ENCODE data around the gene RAB31.

DNA sequence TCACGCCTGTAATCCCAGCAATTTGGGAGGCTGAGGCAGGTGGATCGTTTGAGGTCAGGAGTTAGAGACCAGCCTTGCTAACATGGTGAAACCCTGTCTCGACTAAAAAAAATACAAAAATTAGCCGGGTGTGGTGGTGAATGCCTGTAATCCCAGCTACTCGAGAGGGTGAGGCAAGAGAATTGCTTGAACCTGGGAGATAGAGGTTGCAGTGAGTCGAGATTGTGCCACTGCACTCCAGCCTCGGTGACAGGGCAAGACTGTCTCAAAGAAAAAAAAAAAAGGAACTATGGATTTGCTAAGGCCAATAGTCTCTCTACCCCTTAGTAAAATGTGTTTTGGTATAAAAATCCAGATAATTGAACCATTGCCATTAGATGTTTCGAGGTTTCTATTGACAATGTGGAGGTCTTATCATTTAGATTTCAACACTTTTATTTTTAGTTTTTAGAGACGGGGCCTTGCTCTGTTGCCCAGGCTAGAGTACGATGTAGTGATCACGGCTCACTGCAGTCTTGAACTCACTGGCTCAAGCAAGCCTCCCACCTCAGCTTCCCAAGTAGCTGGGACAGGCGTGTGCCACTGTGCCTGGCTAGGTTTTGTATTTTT is 176.5 kb downstream of the RAB31 start:
- TF ChIP-seq, protein P1, sequence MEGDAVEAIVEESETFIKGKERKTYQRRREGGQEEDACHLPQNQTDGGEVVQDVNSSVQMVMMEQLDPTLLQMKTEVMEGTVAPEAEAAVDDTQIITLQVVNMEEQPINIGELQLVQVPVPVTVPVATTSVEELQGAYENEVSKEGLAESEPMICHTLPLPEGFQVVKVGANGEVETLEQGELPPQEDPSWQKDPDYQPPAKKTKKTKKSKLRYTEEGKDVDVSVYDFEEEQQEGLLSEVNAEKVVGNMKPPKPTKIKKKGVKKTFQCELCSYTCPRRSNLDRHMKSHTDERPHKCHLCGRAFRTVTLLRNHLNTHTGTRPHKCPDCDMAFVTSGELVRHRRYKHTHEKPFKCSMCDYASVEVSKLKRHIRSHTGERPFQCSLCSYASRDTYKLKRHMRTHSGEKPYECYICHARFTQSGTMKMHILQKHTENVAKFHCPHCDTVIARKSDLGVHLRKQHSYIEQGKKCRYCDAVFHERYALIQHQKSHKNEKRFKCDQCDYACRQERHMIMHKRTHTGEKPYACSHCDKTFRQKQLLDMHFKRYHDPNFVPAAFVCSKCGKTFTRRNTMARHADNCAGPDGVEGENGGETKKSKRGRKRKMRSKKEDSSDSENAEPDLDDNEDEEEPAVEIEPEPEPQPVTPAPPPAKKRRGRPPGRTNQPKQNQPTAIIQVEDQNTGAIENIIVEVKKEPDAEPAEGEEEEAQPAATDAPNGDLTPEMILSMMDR (IDR thresholded peaks at IDR 0.05; ENCODE audit: low read depth, low read length), result no peak
- TF ChIP-seq POLR2A (IDR thresholded peaks at IDR 0.05; ENCODE audit: extremely low read depth, insufficient read length), result no peak
- TF ChIP-seq, protein P2, sequence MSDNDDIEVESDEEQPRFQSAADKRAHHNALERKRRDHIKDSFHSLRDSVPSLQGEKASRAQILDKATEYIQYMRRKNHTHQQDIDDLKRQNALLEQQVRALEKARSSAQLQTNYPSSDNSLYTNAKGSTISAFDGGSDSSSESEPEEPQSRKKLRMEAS (IDR thresholded peaks at IDR 0.05; ENCODE audit: low read depth, low read length), result no peak
